Natural killer cell (primary cell): ENCODE results near the gene PRAMEF6. TPM values are rescaled to one million over a fixed set of nuclear protein-coding genes. Genes with fewer than 3 reads are reported as not detected.
"Not testable (repeated sequence)": the region's sequence is repeated elsewhere in the genome, so short reads cannot be mapped to it uniquely, and the experiment has no call there.

Experiments used
- ATAC-seq, 3 donors: fragments of 150-1000 bp in 2 of 3; fragments of 200-7000 bp in 1 of 3; cut with Tn5 transposase; 1 replicate in 1 of 3; 2 replicates in 2 of 3; pipeline ENCODE4 v1.10.0; 2021; ENCODE audit warnings: mild to moderate bottlenecking in 2 of 3, moderate library complexity in 2 of 3
- DNase-seq, 2 donors: peaks; one replicate each; pipeline versions ENCODE4 v3.0.0 to v3.0.0-alpha.2; 2013 to 2021; ENCODE audit warnings: mixed read lengths in 1 of 2
- H3K27ac ChIP-seq: one replicate; pipeline ENCODE4 v1.5.1; 2013; ENCODE audit warnings: mild to moderate bottlenecking, low read length
- H3K27me3 ChIP-seq: one replicate; pipeline ENCODE4 v1.6.1; 2013; ENCODE audit warnings: low read length; ENCODE audit not compliant: control insufficient read depth, insufficient read depth
- H3K36me3 ChIP-seq: one replicate; pipeline ENCODE4 v1.6.1; 2013; ENCODE audit warnings: low read length; ENCODE audit not compliant: control insufficient read depth, insufficient read depth
- H3K4me1 ChIP-seq: one replicate; pipeline ENCODE4 v1.6.1; 2013; ENCODE audit warnings: low read length; ENCODE audit not compliant: control insufficient read depth, insufficient read depth
- H3K4me3 ChIP-seq: one replicate; pipeline ENCODE4 v1.5.1; 2013; ENCODE audit warnings: low read length
- H3K9me3 ChIP-seq: one replicate; pipeline ENCODE4 v1.6.1; 2013; ENCODE audit warnings: low read length; ENCODE audit not compliant: control insufficient read depth, insufficient read depth
- H3K27ac Mint-ChIP-seq, 2 donors: one replicate each; pipeline ENCODE4 v1.8.0; 2022; ENCODE audit warnings: mild to moderate bottlenecking in 2 of 2, mixed read lengths in 2 of 2, moderate library complexity in 1 of 2
- H3K27me3 Mint-ChIP-seq, 2 donors: one replicate each; pipeline ENCODE4 v1.8.0; 2022; ENCODE audit warnings: low read depth in 2 of 2, mixed read lengths in 2 of 2
- H3K36me3 Mint-ChIP-seq: one replicate; pipeline ENCODE4 v1.8.0; 2022; ENCODE audit warnings: mixed read lengths
- H3K4me1 Mint-ChIP-seq, 2 donors: one replicate each; pipeline ENCODE4 v1.8.0; 2022; ENCODE audit warnings: mixed read lengths in 2 of 2
- H3K4me3 Mint-ChIP-seq: one replicate; pipeline ENCODE4 v1.8.0; 2022; ENCODE audit warnings: mild to moderate bottlenecking, moderate library complexity, mixed read lengths
- H3K9me3 Mint-ChIP-seq, 2 donors: one replicate each; pipeline ENCODE4 v1.8.0; 2022; ENCODE audit warnings: mixed read lengths in 2 of 2
- WGBS: methylation state at CpG from one replicate; pipeline ENCODE4 v1.1.7; 2013; ENCODE audit warnings: missing lambda C conversion rate; ENCODE audit not compliant: insufficient coverage; 5-methylcytosine and 5-hydroxymethylcytosine counted together
- intact Hi-C: fragments of 100-400 bp; cut with micrococcal nuclease; formaldehyde crosslinking; loops from one replicate; pipeline ENCODE4 v1.14.2; 2022
- total RNA-seq, 4 donors: library from RNA; stranded (reverse); fragments of 120-200 nt in 1 of 4; gene quantifications; one replicate each; pipeline versions ENCODE4 v1.2.3 to v1.2.4, GENCODE V29; 2013 to 2022

Gene PRAMEF6
- total RNA-seq = not detected
- total RNA-seq (2013) = not detected

GRCh38 chr1:12947480-12947879, at the start of gene PRAMEF6:
Gene PRAMEF6 (minus strand): TSS chr1:12947580. CDS start chr1:12942518, 5,062 bp downstream.
- no CpG with 5 or more reads among the region's 4 CpGs for WGBS

GRCh38 chr1:12924368-12924767, 23.0 kb downstream of the PRAMEF6 start:
- intact Hi-C loops, ATAC-seq: not testable (repeated sequence)
- no CpG with 5 or more reads among the region's 5 CpGs for WGBS

More at GRCh38 chr1:12947480-12947879, at the start of gene PRAMEF6:
- DNase-seq, H3K4me3 ChIP-seq, H3K4me3 Mint-ChIP-seq, H3K27me3 ChIP-seq, H3K9me3 Mint-ChIP-seq, H3K36me3 Mint-ChIP-seq, H3K9me3 ChIP-seq, H3K27me3 Mint-ChIP-seq, H3K36me3 ChIP-seq, ATAC-seq, H3K27ac ChIP-seq, H3K4me1 Mint-ChIP-seq, intact Hi-C loops, H3K27ac Mint-ChIP-seq, H3K4me1 ChIP-seq: not testable (repeated sequence)

GRCh38 chr1:12921749-12922148, 25.6 kb downstream of the PRAMEF6 start:
- H3K4me3 ChIP-seq, H3K4me1 ChIP-seq, H3K27me3 ChIP-seq, DNase-seq, H3K4me3 Mint-ChIP-seq, ATAC-seq, H3K36me3 Mint-ChIP-seq, H3K9me3 Mint-ChIP-seq, H3K36me3 ChIP-seq, H3K27ac Mint-ChIP-seq, H3K9me3 ChIP-seq, H3K27ac ChIP-seq, H3K4me1 Mint-ChIP-seq, intact Hi-C loops, H3K27me3 Mint-ChIP-seq: not testable (repeated sequence)
- no CpG with 5 or more reads among the region's 2 CpGs for WGBS

More at GRCh38 chr1:12924368-12924767, 23.0 kb downstream of the PRAMEF6 start:
- not testable (repeated sequence) for H3K27me3 ChIP-seq, H3K4me1 ChIP-seq, H3K27ac ChIP-seq, H3K27me3 Mint-ChIP-seq, H3K9me3 Mint-ChIP-seq, H3K4me3 Mint-ChIP-seq, H3K9me3 ChIP-seq, DNase-seq, H3K4me1 Mint-ChIP-seq, H3K4me3 ChIP-seq, H3K36me3 ChIP-seq, H3K27ac Mint-ChIP-seq, H3K36me3 Mint-ChIP-seq

GRCh38 chr1:12916310-12916709, 31.1 kb downstream of the PRAMEF6 start, which contains the start of gene PRAMEF7:
Gene PRAMEF7 (plus strand): TSS chr1:12916610. CDS start chr1:12917693, 1,083 bp downstream.
- H3K36me3 Mint-ChIP-seq, H3K4me1 Mint-ChIP-seq, intact Hi-C loops, H3K36me3 ChIP-seq, H3K4me3 ChIP-seq, H3K27ac Mint-ChIP-seq, H3K9me3 ChIP-seq, ATAC-seq, H3K4me1 ChIP-seq, H3K27me3 ChIP-seq, H3K27me3 Mint-ChIP-seq, H3K4me3 Mint-ChIP-seq, H3K27ac ChIP-seq, H3K9me3 Mint-ChIP-seq, DNase-seq: not testable (repeated sequence)
- no CpG with 5 or more reads among the region's 1 CpG for WGBS

GRCh38 chr1:12903793-12904572, 43.4 kb downstream of the PRAMEF6 start:
- H3K4me3 ChIP-seq, H3K36me3 Mint-ChIP-seq, H3K27ac Mint-ChIP-seq, intact Hi-C loops, H3K27me3 ChIP-seq, H3K4me3 Mint-ChIP-seq, H3K27me3 Mint-ChIP-seq, H3K4me1 ChIP-seq, DNase-seq, H3K9me3 ChIP-seq, H3K36me3 ChIP-seq, H3K9me3 Mint-ChIP-seq, H3K27ac ChIP-seq, ATAC-seq, H3K4me1 Mint-ChIP-seq: not testable (repeated sequence)
- no CpG with 5 or more reads among the region's 5 CpGs for WGBS

GRCh38 chr1:12899186-12899585, 48.2 kb downstream of the PRAMEF6 start:
- H3K27ac Mint-ChIP-seq, H3K4me1 ChIP-seq, H3K4me1 Mint-ChIP-seq, H3K27me3 ChIP-seq, H3K4me3 Mint-ChIP-seq, H3K27ac ChIP-seq, H3K9me3 Mint-ChIP-seq, H3K27me3 Mint-ChIP-seq, DNase-seq, H3K9me3 ChIP-seq, intact Hi-C loops, H3K36me3 ChIP-seq, H3K4me3 ChIP-seq, H3K36me3 Mint-ChIP-seq, ATAC-seq: not testable (repeated sequence)

- ATAC-seq, H3K4me3 Mint-ChIP-seq, H3K4me1 ChIP-seq, H3K36me3 ChIP-seq, H3K27ac ChIP-seq, H3K9me3 Mint-ChIP-seq, H3K27me3 Mint-ChIP-seq, H3K4me1 Mint-ChIP-seq, H3K27me3 ChIP-seq, intact Hi-C loops, DNase-seq, H3K4me3 ChIP-seq, H3K9me3 ChIP-seq, H3K27ac Mint-ChIP-seq, H3K36me3 Mint-ChIP-seq: not testable (repeated sequence)
- WGBS = no CpG with 5 or more reads among the region's 1 CpG
Observed at GRCh38 chr1:12898170-12898569, 49.2 kb downstream of the PRAMEF6 start, which contains the start of gene PRAMEF10. Gene PRAMEF10 (minus strand): TSS chr1:12898270. CDS start chr1:12895847, 2,423 bp downstream.
